Measurements from ENCODE around the gene TCP10L.
A peak's percentile ranks its signal among the peaks of the same experiment; 100 is the strongest.
"Not testable (repeated sequence)": the region's sequence is repeated elsewhere in the genome, so short reads cannot be mapped to it uniquely, and the experiment has no call there.

TCP10L gene

DNA sequence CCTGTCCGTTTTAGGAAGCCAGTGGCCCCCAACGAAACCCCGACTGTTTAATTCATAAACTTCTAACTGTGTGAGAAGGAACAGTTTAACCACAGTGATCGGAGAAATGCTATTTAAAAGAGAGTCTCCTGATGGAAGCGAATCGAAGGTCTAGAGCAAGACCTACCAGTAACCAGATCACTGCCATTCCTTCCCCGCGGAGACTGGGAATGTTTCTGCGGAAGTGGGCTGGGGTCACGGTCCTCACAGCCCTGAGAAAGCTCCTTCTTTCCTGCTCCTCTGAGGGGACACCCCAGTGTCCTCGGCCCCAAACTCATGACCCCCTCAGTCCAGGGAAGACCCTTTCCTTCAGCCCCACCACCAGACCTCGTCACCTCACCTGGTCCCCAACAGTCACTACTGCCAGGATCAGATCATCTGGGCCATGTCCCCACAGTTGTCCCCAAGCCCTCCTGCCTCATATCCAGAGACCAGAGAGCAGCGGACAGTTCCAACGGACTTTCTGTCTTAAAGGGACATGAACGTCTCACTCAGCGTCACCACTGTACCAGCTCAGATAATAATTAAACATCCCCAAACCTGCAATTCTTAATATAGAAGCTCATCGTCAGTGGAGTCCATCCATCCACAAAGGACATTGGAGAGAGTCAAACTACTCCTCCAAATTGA lies at the start of gene TCP10L:
TCP10L (minus strand) TSS at position 482 of the 669 bp plus-strand sequence. CDS start 1,219 bp downstream, outside the sequence.
- DNase-seq: no peak

DNA sequence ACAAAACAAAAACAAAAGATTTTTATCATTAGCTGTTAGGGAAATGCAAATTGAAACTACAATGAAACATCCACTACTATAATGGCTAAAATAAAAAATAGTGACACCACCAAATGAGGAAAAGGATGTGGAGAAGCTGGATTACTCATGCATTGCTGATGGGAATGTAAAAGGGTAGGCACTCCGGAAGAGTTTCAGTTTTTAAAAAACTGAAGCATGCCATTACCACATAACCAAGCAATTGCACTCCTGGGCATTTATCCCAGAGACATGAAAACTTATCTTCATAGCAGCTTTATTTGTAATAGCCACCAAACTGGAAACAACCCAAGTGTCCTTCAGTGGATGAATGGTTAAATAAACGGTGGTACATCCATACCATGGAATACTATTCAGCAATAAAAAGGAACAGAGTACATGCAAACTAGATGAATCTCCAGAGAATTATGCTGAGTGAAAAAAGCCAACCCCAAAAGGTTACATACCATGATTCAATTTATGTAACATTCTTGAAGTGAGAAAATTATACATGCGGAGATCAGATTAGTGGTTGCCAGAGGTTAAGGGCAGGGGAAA lies 41.4 kb upstream of the TCP10L start:
- DNase-seq: no peak

DNA sequence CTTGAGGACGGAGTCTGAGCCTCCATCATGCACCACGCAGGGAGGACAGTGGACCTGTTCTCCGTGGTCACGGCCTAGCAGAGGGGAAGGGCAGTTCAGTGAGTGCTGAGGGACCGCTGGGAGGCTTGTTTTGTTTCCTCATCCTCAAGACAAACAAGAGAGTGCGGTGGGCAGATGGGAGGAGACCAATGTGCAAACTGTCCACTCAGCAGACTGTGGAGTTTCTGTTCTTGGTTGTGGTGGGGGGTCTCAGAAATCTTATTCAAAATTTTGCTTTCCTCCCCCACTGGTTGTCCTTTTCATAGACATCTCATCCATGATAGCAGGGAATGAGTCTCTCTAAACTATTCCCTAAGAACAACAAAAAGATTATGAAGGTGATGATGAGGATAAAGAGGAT lies 32.9 kb upstream of the TCP10L start:
- DNase-seq: not testable (repeated sequence)

DNA sequence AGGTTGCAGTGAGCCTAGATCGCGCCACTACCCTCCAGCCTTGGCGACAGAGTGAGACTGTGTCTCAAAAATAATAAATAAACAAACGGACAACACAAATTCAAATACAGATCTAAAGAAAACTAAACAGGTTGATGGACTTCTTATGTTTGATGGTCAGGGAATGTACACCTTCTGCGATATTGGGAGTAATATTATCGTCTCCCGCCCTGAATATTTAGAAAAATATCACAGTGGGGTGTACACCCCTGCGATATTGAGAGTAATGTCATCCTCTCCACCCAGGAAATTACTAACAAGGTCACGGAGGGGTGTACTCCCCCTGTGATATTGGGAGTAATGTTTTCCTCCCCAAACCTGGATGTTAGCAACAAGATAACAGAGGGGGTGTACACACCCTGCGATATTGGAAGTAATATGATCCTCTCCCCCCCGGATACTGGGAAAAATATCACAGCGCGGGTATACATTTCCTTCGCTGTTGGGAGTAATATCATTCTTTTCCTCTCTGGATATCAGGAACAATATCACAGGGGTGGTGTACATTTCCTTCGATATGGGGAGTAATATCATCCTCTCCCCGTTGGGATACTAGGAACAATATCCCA lies 28.2 kb upstream of the TCP10L start:
- DNase-seq: no peak

DNA sequence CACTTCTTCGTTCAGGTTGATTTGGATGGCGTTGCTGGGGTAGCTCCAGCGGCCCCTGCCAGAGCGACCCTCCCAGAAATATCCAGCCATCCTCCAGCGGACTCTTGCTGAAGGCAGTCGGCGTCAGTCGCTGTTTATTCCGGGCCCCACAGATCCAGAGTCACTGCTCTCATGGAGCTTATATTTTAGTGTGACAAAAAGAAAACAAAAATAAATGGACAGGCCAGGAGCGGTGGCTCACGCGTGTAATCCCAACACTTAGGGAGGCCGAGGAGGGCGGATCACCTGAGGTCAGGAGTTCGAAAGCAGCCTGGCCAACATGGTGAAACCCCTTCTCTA lies 27.6 kb upstream of the TCP10L start:
- no peak for DNase-seq

GRCh38 chr21:32612075-32612998 lies 27.0 kb upstream of the TCP10L start, which contains the start of gene CFAP298:
Gene CFAP298, minus strand, starts transcription at chr21:32612377. Its CDS starts 134 bp downstream, at chr21:32612243.
- peak; percentile 93 for DNase-seq

- DNase-seq: peak; percentile 45
Measured at GRCh38 chr21:32611471-32611997, 26.2 kb upstream of the TCP10L start.

DNA sequence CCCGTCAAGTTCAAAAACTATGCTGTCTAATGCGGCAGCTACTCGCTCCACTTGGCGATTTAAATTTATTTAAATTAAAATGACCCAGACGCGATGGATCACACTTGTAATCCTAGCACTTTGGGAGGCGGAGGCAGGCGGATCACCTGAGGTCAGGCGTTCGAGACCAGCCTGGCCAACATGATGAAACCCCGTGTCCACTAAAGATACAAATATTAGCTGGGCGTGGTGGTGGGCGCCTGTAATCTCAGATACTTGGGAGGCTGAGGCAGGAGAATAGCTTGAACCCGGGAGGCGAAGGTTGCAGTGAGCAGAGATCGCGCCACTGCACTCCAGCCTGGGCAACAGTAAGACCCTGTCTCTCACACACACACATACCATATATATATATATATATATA lies 25.6 kb upstream of the TCP10L start:
- not testable (repeated sequence) for DNase-seq

- no peak for DNase-seq
Measured at GRCh38 chr21:32608851-32609250, 23.5 kb upstream of the TCP10L start.

DNA sequence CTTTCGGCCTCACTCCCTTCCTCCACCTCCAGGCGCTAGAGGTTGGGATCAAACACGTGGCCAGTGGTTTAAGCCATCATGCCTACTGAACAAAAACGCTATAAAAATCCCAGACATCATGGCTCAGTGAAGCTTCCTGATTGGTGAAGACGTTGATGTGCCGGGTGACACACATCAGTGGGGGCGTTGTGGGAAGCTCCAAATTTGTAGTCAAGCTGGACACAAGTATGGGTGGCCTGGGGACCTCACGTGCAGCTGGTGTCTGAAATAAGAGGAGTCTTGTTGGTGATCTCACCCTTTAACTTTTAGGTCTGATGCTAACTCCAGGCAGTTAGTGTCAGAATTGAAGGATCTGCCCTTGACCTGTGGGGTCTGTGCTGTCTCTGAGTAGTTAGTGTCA lies 20.1 kb upstream of the TCP10L start:
- no peak for DNase-seq

DNA sequence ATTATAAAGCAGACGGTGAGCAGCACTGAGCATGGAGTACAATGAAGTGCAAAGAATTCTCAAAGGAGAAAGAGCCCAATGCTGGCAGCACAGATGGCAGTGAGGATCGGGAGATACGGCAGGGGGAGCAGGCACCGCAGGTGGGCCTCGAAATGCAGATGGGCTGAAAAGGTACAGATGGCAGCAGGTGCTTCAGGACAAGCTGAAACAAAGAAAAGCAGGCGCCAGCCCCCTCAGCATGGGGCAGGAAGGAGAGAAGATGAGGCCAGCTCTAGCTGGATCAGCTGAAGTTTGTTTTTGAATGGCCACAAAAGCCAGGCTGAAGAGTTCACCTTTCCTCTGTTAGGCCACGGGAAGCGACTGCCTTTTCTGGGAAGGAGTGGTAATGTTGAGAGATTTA lies 19.1 kb upstream of the TCP10L start:
- no peak for DNase-seq

DNA sequence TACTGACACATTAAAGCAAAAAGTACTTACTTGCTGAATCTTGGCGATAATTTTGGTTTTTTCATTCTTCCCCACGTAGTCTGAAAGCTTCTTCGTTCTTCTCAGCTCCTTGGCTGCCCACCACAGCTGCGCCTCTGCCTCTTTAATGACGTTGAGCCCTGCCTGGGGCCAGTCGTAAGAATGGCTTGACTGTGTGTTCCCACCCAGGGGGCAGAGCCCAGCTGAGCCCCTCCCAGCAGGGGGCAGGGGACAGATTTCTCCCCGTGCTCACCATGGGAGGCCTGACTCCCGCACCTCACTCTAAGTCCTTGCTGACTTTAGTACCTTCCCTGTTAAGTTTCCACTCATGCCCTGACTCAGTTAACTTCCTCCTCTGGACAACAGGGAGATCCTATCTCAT lies 17.8 kb upstream of the TCP10L start:
- DNase-seq: no peak

GRCh38 chr21:32602099-32602498 lies 16.8 kb upstream of the TCP10L start:
- no peak for DNase-seq

DNA sequence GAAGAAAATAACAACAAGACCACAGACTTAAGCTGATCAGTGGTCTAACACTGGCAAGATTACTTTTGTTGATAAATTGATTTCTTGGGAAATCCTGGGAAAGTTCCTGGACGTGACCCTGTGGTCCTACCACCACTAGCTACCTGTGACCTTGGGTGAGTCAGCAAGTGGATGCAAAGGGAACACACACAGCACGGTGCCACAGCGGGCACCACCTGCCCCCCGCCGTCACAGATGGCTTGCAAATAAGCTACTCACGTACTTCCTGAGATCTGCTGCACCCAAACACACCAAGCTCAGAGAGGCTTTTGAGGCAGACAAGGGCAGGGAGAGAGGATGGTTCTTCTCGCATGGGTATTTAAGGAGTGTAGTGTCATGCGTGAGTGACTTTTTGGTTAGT lies 14.2 kb upstream of the TCP10L start:
- no peak for DNase-seq

DNA sequence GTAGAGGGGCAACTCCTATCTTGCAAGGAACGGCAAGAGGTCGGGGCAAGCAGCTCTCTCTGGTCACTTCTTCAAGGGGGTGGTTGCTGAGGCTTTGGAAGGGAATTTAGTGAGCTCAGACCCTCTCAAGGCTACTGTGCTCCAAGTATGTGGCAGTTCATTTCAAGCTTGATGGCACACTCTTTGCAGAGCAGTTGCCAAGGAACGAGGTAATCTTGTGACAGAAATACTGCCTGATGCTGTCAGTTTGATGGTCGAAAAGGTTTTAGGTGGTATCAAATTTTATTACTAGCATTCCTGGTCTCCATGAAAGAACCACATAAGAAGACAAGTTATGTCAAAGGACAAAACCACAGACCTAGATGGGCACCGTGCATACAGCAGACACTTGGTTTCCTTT lies 13.8 kb upstream of the TCP10L start:
- DNase-seq: no peak

GRCh38 chr21:32597205-32597604 lies 11.9 kb upstream of the TCP10L start:
- peak; percentile 5 for DNase-seq

- DNase-seq: no peak
Measured at GRCh38 chr21:32595431-32595830, 10.1 kb upstream of the TCP10L start.

DNA sequence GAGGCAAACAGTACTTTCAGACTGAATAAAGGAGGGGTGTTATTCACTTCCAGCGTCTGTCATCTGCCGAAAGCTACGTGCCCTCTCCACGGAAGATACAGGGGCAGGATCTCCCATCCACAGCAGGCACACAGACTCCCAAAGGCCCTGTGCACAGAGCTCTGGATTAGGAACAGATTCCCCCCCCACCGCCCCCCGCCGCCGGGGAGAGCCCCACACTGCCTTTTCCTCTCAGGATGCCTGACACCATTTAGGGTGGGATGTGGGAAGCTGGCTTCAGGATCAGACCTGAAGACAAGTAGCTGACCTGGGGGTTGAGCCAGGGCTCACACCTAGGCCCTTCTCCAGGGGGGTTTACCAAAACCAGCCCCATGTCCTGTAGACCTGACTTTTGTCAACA lies 8.4 kb upstream of the TCP10L start:
- DNase-seq: no peak

DNA sequence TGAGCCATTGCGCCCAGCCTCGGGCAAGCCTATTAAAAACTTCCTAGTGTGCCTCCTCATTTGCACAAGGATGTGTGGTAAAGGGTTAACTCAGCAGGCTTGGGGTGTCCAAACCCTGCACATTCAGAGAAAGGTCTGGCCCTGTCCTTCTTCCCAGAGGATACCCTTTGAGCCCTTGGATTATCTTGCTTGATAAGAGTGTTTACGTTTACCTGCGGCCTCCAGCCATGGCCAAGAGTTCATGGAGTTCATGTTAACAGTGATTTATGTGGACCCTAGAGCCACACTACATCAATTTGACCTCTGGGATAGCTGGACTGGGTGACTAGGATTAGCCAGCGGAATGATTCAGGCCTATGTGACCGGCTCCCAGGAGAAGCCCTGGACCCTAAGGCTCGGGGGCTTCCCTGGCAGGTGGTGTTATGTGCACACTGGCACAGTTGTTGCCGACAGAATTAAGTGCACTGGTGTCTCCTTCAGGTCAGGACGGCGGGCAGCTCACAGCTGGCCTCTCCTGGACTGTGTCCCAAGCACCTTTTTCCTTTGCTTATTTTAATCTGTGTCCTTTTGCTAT lies 7.7 kb upstream of the TCP10L start:
- no peak for DNase-seq

DNA sequence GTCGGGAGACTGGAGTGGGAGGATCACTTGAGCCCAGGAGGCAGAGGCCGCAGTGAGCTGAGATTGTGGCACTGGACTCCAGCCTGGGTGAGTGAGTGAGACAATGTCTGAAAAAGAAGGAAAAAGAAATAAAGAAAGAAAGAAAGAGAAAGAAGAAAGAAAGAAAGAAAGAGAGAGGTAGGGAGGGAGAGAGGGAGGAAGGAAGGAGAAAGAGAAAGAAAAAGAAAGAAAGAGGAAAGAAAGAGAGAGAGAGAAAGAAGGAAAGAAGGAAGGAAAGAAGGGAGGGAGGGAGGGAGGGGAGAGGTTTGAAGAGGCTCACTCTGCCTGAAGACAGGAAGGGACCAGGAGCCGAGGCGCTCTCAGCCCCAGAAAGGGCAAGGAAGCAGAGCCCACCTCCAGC lies 4.8 kb upstream of the TCP10L start:
- no peak for DNase-seq

GRCh38 chr21:32587651-32588050 lies 2.3 kb upstream of the TCP10L start:
- no peak for DNase-seq

GRCh38 chr21:32587120-32587519 lies 1.8 kb upstream of the TCP10L start:
- no peak for DNase-seq

DNA sequence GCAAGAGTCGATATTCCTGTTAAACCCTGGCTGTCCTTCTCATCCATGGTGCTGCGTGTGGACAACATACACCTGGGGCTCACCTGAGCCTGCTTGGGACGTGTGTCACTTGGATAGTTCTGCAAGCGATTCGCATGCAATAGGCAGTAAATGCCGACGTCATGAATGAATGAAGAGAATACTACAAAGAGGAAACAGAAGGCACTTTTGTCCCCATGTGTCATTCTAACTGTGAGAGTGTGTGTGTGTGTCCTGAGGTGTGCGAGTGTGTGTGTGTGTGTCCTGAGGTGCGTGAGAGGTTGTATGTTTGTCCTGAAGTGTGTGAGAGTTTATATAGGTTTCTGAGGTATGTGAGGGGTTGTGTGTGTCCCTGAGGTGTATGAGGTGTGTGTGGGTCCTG lies 647 bp upstream of the TCP10L start:
- no peak for DNase-seq
